ENCODE results near the gene SLC6A7.

SLC6A7 gene

DNA sequence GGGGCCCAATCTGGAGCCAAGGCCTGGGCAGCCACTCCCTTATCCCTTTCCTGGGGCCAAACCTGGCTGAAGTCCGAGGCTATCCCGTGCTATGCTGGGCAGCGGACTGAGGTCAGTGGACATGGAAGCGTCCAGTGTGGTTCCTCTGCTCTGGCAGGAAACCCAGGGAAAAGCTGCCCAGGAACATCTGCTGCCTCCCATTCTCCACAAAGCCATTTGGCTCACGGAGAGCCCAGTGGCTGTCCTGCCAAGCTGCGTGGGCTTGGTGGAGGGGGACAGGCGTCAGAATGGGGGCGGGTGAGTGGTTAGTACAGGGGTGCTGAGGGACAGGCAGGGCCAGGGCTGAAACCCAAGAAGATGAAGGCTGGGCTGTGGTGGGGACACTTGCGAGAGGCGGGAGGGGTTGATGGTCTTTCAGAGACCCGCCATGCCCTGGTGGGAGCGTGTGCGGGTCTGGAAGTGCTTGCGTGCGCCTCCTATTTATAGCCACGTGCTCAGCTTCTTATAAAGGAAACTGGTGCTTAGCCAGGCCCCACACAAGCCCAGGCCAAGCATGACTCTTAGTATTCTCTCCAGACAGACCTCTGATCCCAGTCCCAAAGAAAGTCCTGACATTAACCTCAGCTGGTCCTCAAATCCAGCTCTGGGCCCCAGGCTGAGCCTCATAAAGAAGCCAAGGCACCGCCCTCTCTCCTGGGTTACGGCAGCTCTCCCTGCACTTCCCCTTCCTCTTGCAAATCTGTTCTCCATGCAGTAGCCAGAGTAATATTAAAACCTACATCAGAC lies 9.4 kb upstream of the SLC6A7 start:
- Histone ChIP-seq H3K4me3 (IDR thresholded peaks at IDR 0.05; ENCODE audit: insufficient read depth, low read depth, low read length) (no peak overlapping the region), H3K4me1 (ENCODE audit: low read depth, poor library complexity, severe bottlenecking) (no peaks in the 10 kb centered on the region), H3K27me3 (ENCODE audit: insufficient read depth, low read depth) (no peaks in the 10 kb centered on the region), H3K4me2 (no peak overlapping the region), H3K9ac (no peak overlapping the region), H2AFZ (ENCODE audit: low read depth) (no peak overlapping the region), H3K36me3 (ENCODE audit: insufficient read depth) (no peaks in the 10 kb centered on the region), H4K20me1 (ENCODE audit: insufficient read depth) (no peaks in the 10 kb centered on the region), H3K79me2 (ENCODE audit: insufficient read depth, low read depth) (no peaks in the 10 kb centered on the region), H3K27ac (no peak overlapping the region)
- TF ChIP-seq, protein P1, sequence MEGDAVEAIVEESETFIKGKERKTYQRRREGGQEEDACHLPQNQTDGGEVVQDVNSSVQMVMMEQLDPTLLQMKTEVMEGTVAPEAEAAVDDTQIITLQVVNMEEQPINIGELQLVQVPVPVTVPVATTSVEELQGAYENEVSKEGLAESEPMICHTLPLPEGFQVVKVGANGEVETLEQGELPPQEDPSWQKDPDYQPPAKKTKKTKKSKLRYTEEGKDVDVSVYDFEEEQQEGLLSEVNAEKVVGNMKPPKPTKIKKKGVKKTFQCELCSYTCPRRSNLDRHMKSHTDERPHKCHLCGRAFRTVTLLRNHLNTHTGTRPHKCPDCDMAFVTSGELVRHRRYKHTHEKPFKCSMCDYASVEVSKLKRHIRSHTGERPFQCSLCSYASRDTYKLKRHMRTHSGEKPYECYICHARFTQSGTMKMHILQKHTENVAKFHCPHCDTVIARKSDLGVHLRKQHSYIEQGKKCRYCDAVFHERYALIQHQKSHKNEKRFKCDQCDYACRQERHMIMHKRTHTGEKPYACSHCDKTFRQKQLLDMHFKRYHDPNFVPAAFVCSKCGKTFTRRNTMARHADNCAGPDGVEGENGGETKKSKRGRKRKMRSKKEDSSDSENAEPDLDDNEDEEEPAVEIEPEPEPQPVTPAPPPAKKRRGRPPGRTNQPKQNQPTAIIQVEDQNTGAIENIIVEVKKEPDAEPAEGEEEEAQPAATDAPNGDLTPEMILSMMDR (conservative IDR thresholded peaks at IDR 0.05; ENCODE audit: low read depth, low read length) = no peak

DNA sequence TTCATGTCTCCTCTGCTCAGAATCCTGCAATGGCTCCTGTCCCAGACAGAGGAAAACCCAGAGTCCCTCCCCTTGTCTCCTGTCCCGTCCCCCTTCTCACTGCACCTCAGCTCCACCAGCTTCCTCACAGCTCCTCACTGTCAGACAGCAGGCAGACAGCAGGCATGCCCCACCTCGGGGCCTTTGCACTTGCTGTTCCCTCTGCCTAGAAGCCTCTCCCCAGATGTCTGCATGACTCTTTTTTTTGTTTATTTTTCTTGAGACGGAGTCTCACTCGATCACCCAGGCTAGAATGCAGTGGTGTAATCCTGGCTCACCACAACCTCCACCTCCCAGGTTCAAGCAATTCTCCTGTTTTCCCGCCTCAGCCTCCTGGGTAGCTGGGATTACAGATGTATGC lies 8.8 kb upstream of the SLC6A7 start:
- TF ChIP-seq, protein P1 (conservative IDR thresholded peaks at IDR 0.05; ENCODE audit: low read depth, low read length) = no peak
- Histone ChIP-seq H3K4me3 (IDR thresholded peaks at IDR 0.05; ENCODE audit: insufficient read depth, low read depth, low read length) (no peak overlapping the region), H3K36me3 (ENCODE audit: insufficient read depth) (no peaks in the 10 kb centered on the region), H3K27me3 (ENCODE audit: insufficient read depth, low read depth) (no peaks in the 10 kb centered on the region), H3K79me2 (ENCODE audit: insufficient read depth, low read depth) (no peaks in the 10 kb centered on the region), H3K4me1 (ENCODE audit: low read depth, poor library complexity, severe bottlenecking) (no peaks in the 10 kb centered on the region), H4K20me1 (ENCODE audit: insufficient read depth) (no peaks in the 10 kb centered on the region), H2AFZ (ENCODE audit: low read depth) (no peak overlapping the region), H3K9ac (no peak overlapping the region), H3K4me2 (no peak overlapping the region), H3K27ac (no peak overlapping the region)

DNA sequence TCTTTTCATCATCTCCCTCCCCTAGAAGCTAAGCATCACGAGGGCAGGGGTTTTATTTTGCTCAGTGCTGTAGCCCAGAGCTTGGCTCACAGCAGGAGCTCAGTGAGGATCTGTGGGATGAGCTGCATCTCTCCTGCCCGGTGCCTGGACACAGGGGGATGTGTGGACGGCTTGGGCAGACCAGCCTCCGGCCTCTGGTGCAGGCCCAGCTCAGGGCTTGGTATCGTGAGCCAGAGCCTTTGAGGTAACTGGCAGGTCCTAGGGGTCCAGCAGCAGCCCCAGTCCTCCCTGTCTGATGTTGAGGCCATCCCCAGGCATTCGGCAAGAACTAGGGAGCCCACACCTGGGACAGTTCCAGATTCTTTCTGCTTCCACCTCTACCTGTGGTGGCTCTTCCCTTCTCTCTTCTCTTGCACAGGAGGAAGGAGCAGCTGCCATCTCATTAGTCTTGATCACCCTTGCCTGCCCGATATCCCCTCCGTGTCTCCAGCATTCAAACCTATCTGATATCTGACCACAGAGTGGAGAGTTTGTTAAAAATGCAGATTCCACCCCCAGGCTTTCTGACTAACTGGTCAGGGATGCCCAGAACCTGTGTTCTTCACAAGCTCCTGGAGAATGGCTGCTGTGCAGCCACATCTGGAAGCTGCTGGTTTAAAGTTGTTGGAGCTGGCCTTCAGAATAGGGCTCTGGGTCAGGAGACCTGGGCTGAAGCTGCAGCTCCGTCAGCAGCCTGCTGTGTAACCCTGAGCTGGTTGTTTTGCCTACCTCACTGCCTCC lies 7.9 kb upstream of the SLC6A7 start:
- TF ChIP-seq, protein P1 (conservative IDR thresholded peaks at IDR 0.05; ENCODE audit: low read depth, low read length) = no peak
- no peaks in the 10 kb centered on the region for H3K79me2 ChIP-seq (ENCODE audit: insufficient read depth, low read depth)
- H3K27ac ChIP-seq = no peak overlapping the region
- no peaks in the 10 kb centered on the region for H3K36me3 ChIP-seq (ENCODE audit: insufficient read depth)
- no peaks in the 10 kb centered on the region for H3K4me1 ChIP-seq (ENCODE audit: low read depth, poor library complexity, severe bottlenecking)
- H3K9ac ChIP-seq = no peak overlapping the region
- no peak overlapping the region for H3K4me3 ChIP-seq (IDR thresholded peaks at IDR 0.05; ENCODE audit: insufficient read depth, low read depth, low read length)
- no peaks in the 10 kb centered on the region for H3K27me3 ChIP-seq (ENCODE audit: insufficient read depth, low read depth)
- H4K20me1 ChIP-seq (ENCODE audit: insufficient read depth) = no peaks in the 10 kb centered on the region
- H3K4me2 ChIP-seq = no peak overlapping the region
- no peak overlapping the region for H2AFZ ChIP-seq (ENCODE audit: low read depth)

DNA sequence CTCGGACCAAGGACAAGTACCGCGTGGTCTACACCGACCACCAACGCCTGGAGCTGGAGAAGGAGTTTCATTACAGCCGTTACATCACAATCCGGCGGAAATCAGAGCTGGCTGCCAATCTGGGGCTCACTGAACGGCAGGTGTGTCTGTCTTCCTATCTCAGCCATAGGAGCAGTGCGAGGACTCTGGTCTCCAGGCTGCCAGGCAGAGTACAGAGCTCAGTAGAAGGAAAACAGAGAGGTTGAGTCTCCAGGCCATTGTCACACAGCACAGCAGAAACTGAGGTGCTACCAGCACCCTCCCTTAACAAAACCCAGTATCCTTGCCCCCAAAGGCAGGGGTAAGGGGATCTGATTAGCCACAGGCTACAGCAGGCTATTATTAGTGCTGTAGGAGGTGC lies 7.1 kb upstream of the SLC6A7 start:
- H4K20me1 ChIP-seq (ENCODE audit: insufficient read depth) = no peaks in the 10 kb centered on the region
- no peak overlapping the region for H3K27ac ChIP-seq
- no peaks in the 10 kb centered on the region for H3K79me2 ChIP-seq (ENCODE audit: insufficient read depth, low read depth)
- no peaks in the 10 kb centered on the region for H3K27me3 ChIP-seq (ENCODE audit: insufficient read depth, low read depth)
- no peak overlapping the region for H3K4me3 ChIP-seq (IDR thresholded peaks at IDR 0.05; ENCODE audit: insufficient read depth, low read depth, low read length)
- TF ChIP-seq, protein P1 (conservative IDR thresholded peaks at IDR 0.05; ENCODE audit: low read depth, low read length) = no peak
- no peak overlapping the region for H3K9ac ChIP-seq
- no peaks in the 10 kb centered on the region for H3K36me3 ChIP-seq (ENCODE audit: insufficient read depth)
- H2AFZ ChIP-seq (ENCODE audit: low read depth) = no peak overlapping the region
- H3K4me2 ChIP-seq = no peak overlapping the region
- H3K4me1 ChIP-seq (ENCODE audit: low read depth, poor library complexity, severe bottlenecking) = no peaks in the 10 kb centered on the region
